C4-2B (cell line): ENCODE measurements around the gene CCL14.

Experiments
- CTCF ChIP-seq: fragments of 450-650 bp; conservative IDR thresholded peaks from 2 replicates; pipeline ENCODE4 v1.5.1; 2017; ENCODE audit warnings: mild to moderate bottlenecking
- ZFX ChIP-seq: fragments of 450-650 bp; IDR thresholded peaks from 2 replicates; pipeline ENCODE4 v1.6.1; 2017

- no peak for TF ChIP-seq CTCF
- TF ChIP-seq ZFX = no peak
Measured at GRCh38 chr17:35963663-35964062, 22.9 kb downstream of the CCL14 start.
